ENCODE results near the gene RABL6.
A peak's percentile ranks its signal among the peaks of the same experiment; 100 is the strongest.
"Not testable (repeated sequence)": the region's sequence is repeated elsewhere in the genome, so short reads cannot be mapped to it uniquely, and the experiment has no call there.

The RABL6 gene

GRCh38 chr9:136791516-136792276, 16.1 kb upstream of the RABL6 start:
- H3K9me3 ChIP-seq (ENCODE audit: low read depth, low read length), result no peaks in the 10 kb centered on the region
- TF ChIP-seq POLR2AphosphoS5 (IDR thresholded peaks at IDR 0.05; ENCODE audit: borderline replicate concordance, low read depth, low read length) (no peak), FOXP2 (optimal IDR thresholded peaks at IDR 0.05; ENCODE audit: control extremely low read depth, extremely low read length, insufficient read depth) (no peak), EZH2 (IDR thresholded peaks at IDR 0.05) (no peak)
- no peak for DNase-seq (ENCODE audit: low read depth, low spot score)
- peak overlapping the region; percentile 93 for H3K9ac ChIP-seq (ENCODE audit: insufficient read length)
- H3K36me3 ChIP-seq (ENCODE audit: insufficient read depth, low read length), result no peaks in the 10 kb centered on the region
- peak overlapping the region; percentile 70 for H3K27ac ChIP-seq
- peak overlapping the region; percentile 97 for H3K4me3 ChIP-seq

- Histone ChIP-seq H3K36me3 (ENCODE audit: insufficient read depth, low read length) (no peaks in the 10 kb centered on the region), H3K27ac (no peak overlapping the region), H3K9ac (ENCODE audit: insufficient read length) (no peak overlapping the region), H3K9me3 (ENCODE audit: low read depth, low read length) (no peaks in the 10 kb centered on the region), H3K4me3 (peak overlapping the region; percentile 97; the same call in 1 of the 2 replicates)
- DNase-seq (ENCODE audit: low read depth, low spot score), result no peak
- TF ChIP-seq FOXP2 (optimal IDR thresholded peaks at IDR 0.05; ENCODE audit: control extremely low read depth, extremely low read length, insufficient read depth) (no peak), POLR2AphosphoS5 (IDR thresholded peaks at IDR 0.05; ENCODE audit: borderline replicate concordance, low read depth, low read length) (no peak), EZH2 (IDR thresholded peaks at IDR 0.05) (no peak)
These were observed 15.2 kb upstream of the RABL6 start for GRCh38 chr9:136792321-136793085.

GRCh38 chr9:136793086-136793946, 14.4 kb upstream of the RABL6 start:
- Histone ChIP-seq H3K9me3 (ENCODE audit: low read depth, low read length) (no peaks in the 10 kb centered on the region), H3K9ac (ENCODE audit: insufficient read length) (no peak overlapping the region), H3K4me3 (no peak overlapping the region), H3K27ac (no peak overlapping the region), H3K36me3 (ENCODE audit: insufficient read depth, low read length) (no peaks in the 10 kb centered on the region)
- no peak for DNase-seq (ENCODE audit: low read depth, low spot score)
- TF ChIP-seq FOXP2 (optimal IDR thresholded peaks at IDR 0.05; ENCODE audit: control extremely low read depth, extremely low read length, insufficient read depth) (no peak), POLR2AphosphoS5 (IDR thresholded peaks at IDR 0.05; ENCODE audit: borderline replicate concordance, low read depth, low read length) (no peak), EZH2 (IDR thresholded peaks at IDR 0.05) (no peak)

- Histone ChIP-seq H3K9me3 (ENCODE audit: low read depth, low read length) (no peaks in the 10 kb centered on the region), H3K27ac (no peak overlapping the region), H3K4me3 (no peak overlapping the region), H3K9ac (ENCODE audit: insufficient read length) (no peak overlapping the region), H3K36me3 (ENCODE audit: insufficient read depth, low read length) (no peaks in the 10 kb centered on the region)
- TF ChIP-seq POLR2AphosphoS5 (IDR thresholded peaks at IDR 0.05; ENCODE audit: borderline replicate concordance, low read depth, low read length) (0 out of 2 replicates have a peak, but pooled peaks have one; percentile 25), EZH2 (IDR thresholded peaks at IDR 0.05) (no peak)
- no peak for DNase-seq (ENCODE audit: low read depth, low spot score)
These were observed 13.3 kb upstream of the RABL6 start for GRCh38 chr9:136794281-136794999.

- no peak for DNase-seq (ENCODE audit: low read depth, low spot score)
- Histone ChIP-seq H3K9ac (ENCODE audit: insufficient read length) (no peak overlapping the region), H3K9me3 (ENCODE audit: low read depth, low read length) (no peaks in the 10 kb centered on the region), H3K4me3 (no peak overlapping the region), H3K27ac (no peak overlapping the region), H3K36me3 (ENCODE audit: insufficient read depth, low read length) (no peaks in the 10 kb centered on the region)
- no peak for TF ChIP-seq EZH2 (IDR thresholded peaks at IDR 0.05)
- 0 out of 2 replicates have a peak, but pooled peaks have one; percentile 5 for TF ChIP-seq POLR2AphosphoS5 (IDR thresholded peaks at IDR 0.05; ENCODE audit: borderline replicate concordance, low read depth, low read length)
- no peak for TF ChIP-seq FOXP2 (optimal IDR thresholded peaks at IDR 0.05; ENCODE audit: control extremely low read depth, extremely low read length, insufficient read depth)
These were observed 12.8 kb upstream of the RABL6 start for GRCh38 chr9:136795000-136795348.

- no peak for DNase-seq (ENCODE audit: low read depth, low spot score)
- H3K27ac ChIP-seq, result peak within 1 kb of the TSS; percentile 59; the same call in 1 of the 2 replicates
- H3K9ac ChIP-seq (ENCODE audit: insufficient read length), result no peak within 1 kb of the TSS
- TF ChIP-seq FOXP2 (optimal IDR thresholded peaks at IDR 0.05; ENCODE audit: control extremely low read depth, extremely low read length, insufficient read depth), result no peak
- TF ChIP-seq POLR2AphosphoS5 (IDR thresholded peaks at IDR 0.05; ENCODE audit: borderline replicate concordance, low read depth, low read length), result no peak
- no peak for TF ChIP-seq EZH2 (IDR thresholded peaks at IDR 0.05)
- no peaks in the 10 kb centered on the region for H3K9me3 ChIP-seq (ENCODE audit: low read depth, low read length)
- H3K36me3 ChIP-seq (ENCODE audit: insufficient read depth, low read length), result no peaks in the 10 kb centered on the region
- H3K4me3 ChIP-seq, result peak within 1 kb of the TSS; percentile 14; the same call in 1 of the 2 replicates
These were observed 11.4 kb upstream of the RABL6 start, which contains the start of gene CCDC183 for GRCh38 chr9:136796238-136796774. CCDC183 (plus strand) TSS chr9:136796338; CDS start chr9:136796398, 60 bp downstream.

- not testable (repeated sequence) for H3K9ac ChIP-seq (ENCODE audit: insufficient read length); H3K9me3 ChIP-seq (ENCODE audit: low read depth, low read length); H3K36me3 ChIP-seq (ENCODE audit: insufficient read depth, low read length); DNase-seq (ENCODE audit: low read depth, low spot score)
- Histone ChIP-seq H3K27ac (peak overlapping the region; percentile 59; the same call in 1 of the 2 replicates), H3K4me3 (peak overlapping the region; percentile 14; the same call in 1 of the 2 replicates)
These were observed 10.9 kb upstream of the RABL6 start for GRCh38 chr9:136796775-136797347.

Data from SK-N-MC (cell line).